HCT116 (cell line): ENCODE results near the gene NLGN3. TPM values are rescaled to one million over a fixed set of nuclear protein-coding genes. Genes with fewer than 3 reads are reported as not detected.

Experiments used
- ATAC-seq: fragments of 200-7000 bp; cut with Tn5 transposase; 2 replicates; pipeline ENCODE4 v1.9.1; 2020; ENCODE audit warnings: mild to moderate bottlenecking, moderate library complexity
- BruUV-seq: library from RNA; stranded (reverse); fragments of 400-500 nt; replicated peaks from 2 replicates; lab custom pipeline; 2021; lab: Mats Ljungman, UMichigan
- CTCF ChIA-PET: fragments of 300-600 bp; sonication (Branson Sonifier 250); formaldehyde crosslinking; loops from one replicate; lab custom pipeline; 2021; ENCODE audit warnings: antibody characterized with exemption; lab: Charles Lee
- POLR2A ChIA-PET: fragments of 300-600, 350-600 bp; sonication (Branson Sonifier 250); formaldehyde crosslinking; loops from one replicate; lab custom pipeline; 2021; ENCODE audit warnings: antibody characterized with exemption; lab: Charles Lee
- RAD21 ChIA-PET, 2 experiments: fragments of 300-600 bp; sonication (Branson Sonifier 250); formaldehyde crosslinking; loops; one replicate each; lab custom pipeline; 2023; ENCODE audit warnings: low total read pairs in 2 of 2; ENCODE audit not compliant: uncharacterized antibody in 2 of 2, unreplicated experiment in 2 of 2, low non-redundant PET in 1 of 2; lab: Charles Lee
- DNase-seq: peaks from one replicate; pipeline ENCODE4 v3.0.0-alpha.2; 2010; ENCODE audit warnings: low read depth, low spot score
- H2AFZ ChIP-seq: fragments of 200-600 bp; shearing (Covaris generic), sonication (generic); 2 replicates; pipeline ENCODE4 v1.6.1; 2017; ENCODE audit warnings: low read depth, mixed run types, mixed read lengths, antibody characterized with exemption, low read length; ENCODE audit not compliant: poor library complexity, severe bottlenecking
- H3K27ac ChIP-seq: 2 replicates; pipeline ENCODE4 v1.5.1; 2012; ENCODE audit warnings: low read depth, low read length
- H3K27me3 ChIP-seq: fragments of 200-600 bp; sonication (generic); 2 replicates; pipeline ENCODE4 v1.6.1; 2016; ENCODE audit warnings: mixed run types, low read length, mixed read lengths; ENCODE audit not compliant: insufficient read depth
- H3K36me3 ChIP-seq, 2 experiments: fragments of 200-500 bp in 1 of 2; fragments of 200-600 bp in 1 of 2; sonication (Bioruptor generic) in 1 of 2; sonication (generic) in 1 of 2; 2 replicates each; pipeline versions ENCODE4 v1.5.1 to v1.6.1; 2014 to 2016; ENCODE audit warnings: low read length in 2 of 2, inconsistent platforms in 1 of 2, mixed read lengths in 1 of 2, mixed run types in 1 of 2; ENCODE audit not compliant: insufficient read depth in 2 of 2, control insufficient read depth in 1 of 2
- H3K4me1 ChIP-seq, 2 experiments: fragments of 200-600 bp in 1 of 2; sonication (generic) in 1 of 2; 2 replicates each; pipeline versions ENCODE4 v1.5.1 to v1.6.1; 2012 to 2017; ENCODE audit warnings: low read length in 2 of 2, inconsistent platforms in 1 of 2, mild to moderate bottlenecking in 1 of 2, mixed read lengths in 1 of 2, mixed run types in 1 of 2, moderate library complexity in 1 of 2; ENCODE audit not compliant: insufficient read depth in 2 of 2, control insufficient read depth in 1 of 2
- H3K4me2 ChIP-seq: fragments of 200-600 bp; sonication (generic); 2 replicates; pipeline ENCODE4 v1.6.1; 2017; ENCODE audit warnings: mixed run types, low read length, mixed read lengths
- H3K4me3 ChIP-seq, 2 experiments: fragments of 200-600 bp in 1 of 2; sonication (generic) in 1 of 2; replicated peaks in 1 of 2; 2 replicates each; pipeline ENCODE4 v1.5.1; 2011 to 2016; ENCODE audit warnings: low read length in 2 of 2, control low read depth in 1 of 2, low read depth in 1 of 2, mild to moderate bottlenecking in 1 of 2, mixed read lengths in 1 of 2, mixed run types in 1 of 2
- H3K79me2 ChIP-seq: fragments of 200-600 bp; sonication (generic); 2 replicates; pipeline ENCODE4 v1.6.1; 2017; ENCODE audit warnings: mild to moderate bottlenecking, mixed run types, low read length, moderate library complexity, mixed read lengths; ENCODE audit not compliant: insufficient read depth
- H3K9ac ChIP-seq: fragments of 200-600 bp; sonication (generic); 2 replicates; pipeline ENCODE4 v1.6.1; 2016; ENCODE audit warnings: low read length, mixed read lengths
- H3K9me2 ChIP-seq: fragments of 200-600 bp; sonication (generic), shearing (Covaris generic); 2 replicates; pipeline ENCODE4 v1.6.1; 2017; ENCODE audit warnings: mixed run types, mild to moderate bottlenecking, moderate library complexity; ENCODE audit not compliant: insufficient read depth
- H3K9me3 ChIP-seq, 2 experiments: fragments of 200-500 bp in 1 of 2; fragments of 200-600 bp in 1 of 2; sonication (Bioruptor generic) in 1 of 2; sonication (generic) in 1 of 2; 2 replicates each; pipeline ENCODE4 v1.6.1; 2014 to 2017; ENCODE audit warnings: low read length in 2 of 2, mixed read lengths in 2 of 2, inconsistent platforms in 1 of 2, low read depth in 1 of 2, mild to moderate bottlenecking in 1 of 2, mixed run types in 1 of 2, moderate library complexity in 1 of 2; ENCODE audit not compliant: control insufficient read depth in 1 of 2, insufficient read depth in 1 of 2
- H4K20me1 ChIP-seq: fragments of 200-600 bp; sonication (generic), shearing (Covaris generic); 2 replicates; pipeline ENCODE4 v1.6.1; 2017; ENCODE audit warnings: mixed run types, mild to moderate bottlenecking, moderate library complexity; ENCODE audit not compliant: insufficient read depth
- EGR1 ChIP-seq: IDR thresholded peaks from 2 replicates; pipeline ENCODE4 v1.6.1; 2012; ENCODE audit warnings: low read depth
- EZH2 ChIP-seq: fragments of 200-600 bp; sonication (generic); IDR thresholded peaks from 2 replicates; pipeline ENCODE4 v1.6.1; 2017; ENCODE audit warnings: antibody characterized with exemption, mixed run types
- POLR2A ChIP-seq: IDR thresholded peaks from 2 replicates; pipeline ENCODE4 v1.7.0; 2011; ENCODE audit warnings: borderline replicate concordance; ENCODE audit not compliant: insufficient read depth, insufficient read length; ENCODE audit errors: extremely low read depth
- POLR2AphosphoS5 ChIP-seq: IDR thresholded peaks from 2 replicates; pipeline ENCODE4 v1.6.1; 2011; ENCODE audit warnings: mild to moderate bottlenecking, low read depth, low read length, moderate library complexity
- TCF7L2 ChIP-seq: IDR thresholded peaks from 2 replicates; pipeline ENCODE4 v1.7.0; 2011; ENCODE audit warnings: borderline replicate concordance, inconsistent platforms; ENCODE audit not compliant: insufficient read depth, insufficient read length; ENCODE audit errors: extremely low read depth
- YY1 ChIP-seq: IDR thresholded peaks from 2 replicates; pipeline ENCODE4 v1.6.1; 2011; ENCODE audit warnings: low read length, low read depth, moderate library complexity, mild to moderate bottlenecking; ENCODE audit not compliant: insufficient replicate concordance; ENCODE audit errors: extremely low read depth
- ZFX ChIP-seq: fragments of 450-650 bp; IDR thresholded peaks from 2 replicates; pipeline ENCODE4 v1.6.1; 2017
- intact Hi-C: fragments of 100-400 bp; cut with micrococcal nuclease; formaldehyde crosslinking; loops from 2 replicates; pipeline ENCODE4 v1.10.0; 2022
- total RNA-seq: library from RNA; stranded (reverse); gene quantifications from one replicate; pipeline ENCODE4 v1.2.1, GENCODE V29; 2021; ENCODE audit not compliant: unreplicated experiment
- TF ChIP-seq, protein P1 (sequence below): IDR thresholded peaks from 2 replicates; pipeline ENCODE4 v1.6.1; 2011; ENCODE audit warnings: mild to moderate bottlenecking, low read length, moderate library complexity; ENCODE audit not compliant: insufficient replicate concordance; ENCODE audit errors: extremely low read depth
- TF ChIP-seq, protein P2 (sequence below): IDR thresholded peaks from 2 replicates; pipeline ENCODE4 v1.6.1; 2012

The NLGN3 gene
- total RNA-seq, 1 experiment from 2014 or later = 1.4 TPM

DNA sequence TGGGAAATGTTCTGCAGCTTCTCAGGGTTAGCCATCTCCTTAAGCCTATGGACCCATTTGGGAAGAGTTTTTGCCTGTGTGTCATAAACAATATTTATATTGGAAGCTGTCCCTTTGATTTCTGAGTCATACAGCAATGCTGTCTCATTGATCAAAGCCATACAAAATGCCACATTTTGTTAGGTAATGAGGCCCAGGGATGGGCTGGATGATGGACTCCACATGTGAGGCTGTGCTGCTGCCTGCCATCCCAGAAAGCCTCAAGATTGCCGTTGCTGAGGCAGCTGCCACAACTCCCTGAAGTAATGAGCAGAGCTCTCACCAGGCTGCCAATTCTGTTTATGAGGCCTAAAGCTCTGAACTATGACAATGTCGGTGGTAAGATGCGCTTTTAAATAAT, 66.2 kb downstream of the NLGN3 start:
- Histone ChIP-seq H3K9ac (no peak overlapping the region), H2AFZ (no peak overlapping the region), H3K79me2 (no peaks in the 10 kb centered on the region), H3K27ac (no peak overlapping the region), H3K4me1 (peaks cover 0 to 3% of the 10 kb centered on the region in 2 experiments; a peak in 1 of 4 replicates), H3K4me2 (no peak overlapping the region)
- CTCF ChIA-PET = no interaction called here
- no TSS peak for BruUV-seq
- TF ChIP-seq YY1 = no peak
- no peak for TF ChIP-seq POLR2A
- TF ChIP-seq TCF7L2 = no peak
- TF ChIP-seq, protein P1, sequence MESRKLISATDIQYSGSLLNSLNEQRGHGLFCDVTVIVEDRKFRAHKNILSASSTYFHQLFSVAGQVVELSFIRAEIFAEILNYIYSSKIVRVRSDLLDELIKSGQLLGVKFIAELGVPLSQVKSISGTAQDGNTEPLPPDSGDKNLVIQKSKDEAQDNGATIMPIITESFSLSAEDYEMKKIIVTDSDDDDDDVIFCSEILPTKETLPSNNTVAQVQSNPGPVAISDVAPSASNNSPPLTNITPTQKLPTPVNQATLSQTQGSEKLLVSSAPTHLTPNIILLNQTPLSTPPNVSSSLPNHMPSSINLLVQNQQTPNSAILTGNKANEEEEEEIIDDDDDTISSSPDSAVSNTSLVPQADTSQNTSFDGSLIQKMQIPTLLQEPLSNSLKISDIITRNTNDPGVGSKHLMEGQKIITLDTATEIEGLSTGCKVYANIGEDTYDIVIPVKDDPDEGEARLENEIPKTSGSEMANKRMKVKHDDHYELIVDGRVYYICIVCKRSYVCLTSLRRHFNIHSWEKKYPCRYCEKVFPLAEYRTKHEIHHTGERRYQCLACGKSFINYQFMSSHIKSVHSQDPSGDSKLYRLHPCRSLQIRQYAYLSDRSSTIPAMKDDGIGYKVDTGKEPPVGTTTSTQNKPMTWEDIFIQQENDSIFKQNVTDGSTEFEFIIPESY = no peak
- no peak for TF ChIP-seq POLR2AphosphoS5
- no peak for TF ChIP-seq EGR1
- TF ChIP-seq ZFX = no peak
- TF ChIP-seq, protein P2, sequence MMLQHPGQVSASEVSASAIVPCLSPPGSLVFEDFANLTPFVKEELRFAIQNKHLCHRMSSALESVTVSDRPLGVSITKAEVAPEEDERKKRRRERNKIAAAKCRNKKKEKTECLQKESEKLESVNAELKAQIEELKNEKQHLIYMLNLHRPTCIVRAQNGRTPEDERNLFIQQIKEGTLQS = no peak
- TF ChIP-seq, all 23 proteins: peak for 0
- no peaks in the 10 kb centered on the region for H3K9me3 ChIP-seq
- DNase-seq (no peak), ATAC-seq (no peak)
- no peaks in the 10 kb centered on the region for H3K27me3 ChIP-seq
- RAD21 ChIA-PET = no interaction called here
- POLR2A ChIA-PET = no interaction called here
- no peaks in the 10 kb centered on the region for H4K20me1 ChIP-seq
- intact Hi-C loops = no loop called here
- H3K36me3 ChIP-seq = no peaks in the 10 kb centered on the region
- no peaks in the 10 kb centered on the region for H3K9me2 ChIP-seq
- H3K4me3 ChIP-seq = no peak overlapping the region

DNA sequence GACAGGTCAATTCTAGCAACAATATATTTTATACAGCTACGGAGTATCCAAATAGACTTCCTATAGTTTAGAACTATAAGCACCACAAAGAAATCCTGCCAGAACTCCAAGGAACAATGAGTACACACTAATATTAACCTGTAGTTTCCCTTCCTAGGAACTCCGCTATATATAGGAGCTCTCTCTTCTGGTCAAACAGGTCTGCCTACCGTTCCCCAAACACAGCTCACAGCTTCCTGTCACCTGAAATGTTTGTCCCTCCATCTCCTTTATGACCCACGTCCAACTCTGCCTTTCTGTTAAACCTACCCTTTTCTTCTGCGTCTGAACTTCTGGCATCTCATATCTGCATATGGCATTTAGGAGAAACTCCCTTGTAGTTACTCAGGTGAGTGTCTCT, 67.9 kb downstream of the NLGN3 start:
- TF ChIP-seq YY1 (no peak), EZH2 (no peak), EGR1 (no peak), POLR2AphosphoS5 (no peak), POLR2A (no peak)
- TF ChIP-seq, protein P2 = no peak
- TF ChIP-seq, all 23 proteins: peak for 0
- H3K79me2 ChIP-seq = no peaks in the 10 kb centered on the region
- POLR2A ChIA-PET = no interaction called here
- DNase-seq = no peak
- no peak overlapping the region for H2AFZ ChIP-seq
- H3K4me2 ChIP-seq = no peak overlapping the region
- H3K27ac ChIP-seq = no peak overlapping the region
- no peak overlapping the region for H3K4me3 ChIP-seq
- H3K9ac ChIP-seq = no peak overlapping the region
- no peaks in the 10 kb centered on the region for H4K20me1 ChIP-seq
- H3K9me2 ChIP-seq = no peaks in the 10 kb centered on the region
- H3K4me1 ChIP-seq = peaks cover 0 to 3% of the 10 kb centered on the region in 2 experiments; a peak in 1 of 4 replicates
- no peaks in the 10 kb centered on the region for H3K27me3 ChIP-seq
- RAD21 ChIA-PET = no interaction called here
- no peaks in the 10 kb centered on the region for H3K9me3 ChIP-seq
- H3K36me3 ChIP-seq = no peaks in the 10 kb centered on the region
- ATAC-seq = no peak
- CTCF ChIA-PET = no interaction called here
- no TSS peak for BruUV-seq
- intact Hi-C loops = no loop called here
